Measurements from ENCODE around the gene SPINK4.

The SPINK4 gene

DNA sequence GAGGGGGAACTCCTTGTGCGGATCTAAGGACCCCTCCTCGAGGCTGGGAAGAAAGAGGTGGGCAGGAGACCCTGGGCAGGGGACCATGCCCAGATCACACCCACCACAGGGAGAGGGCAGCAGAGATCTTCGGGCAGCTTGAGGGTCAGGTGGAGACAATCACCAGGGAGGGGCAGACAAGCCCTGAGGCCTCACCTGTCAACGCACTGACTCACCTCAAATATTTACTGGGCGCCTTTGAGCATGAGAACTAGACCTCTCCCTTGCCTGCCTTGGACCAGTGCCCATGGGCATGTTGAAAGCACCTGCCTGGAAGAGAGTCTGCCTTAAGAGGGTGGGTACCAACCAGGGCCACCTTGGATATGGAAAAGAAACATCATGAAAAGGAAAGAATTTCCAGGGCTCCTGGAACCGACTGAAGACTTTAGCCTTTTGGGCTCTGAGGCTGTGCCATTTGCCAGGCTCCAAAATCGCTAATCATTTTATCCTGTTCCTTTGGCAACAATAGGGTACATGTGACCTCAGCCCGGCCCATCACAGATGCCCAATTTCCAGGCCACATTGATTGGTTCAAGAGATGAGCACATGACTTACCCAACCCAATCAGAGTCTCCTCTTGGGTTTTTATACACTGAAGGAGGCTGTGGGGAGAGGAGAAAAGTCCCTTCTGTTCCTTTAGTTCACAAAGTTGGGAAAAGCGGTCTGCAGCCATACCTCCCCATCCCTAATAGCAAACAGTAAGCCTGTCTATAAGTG lies 10.4 kb upstream of the SPINK4 start:
- no peak for DNase-seq

- DNase-seq: no peak
Measured at GRCh38 chr9:33230756-33231622, 9.0 kb upstream of the SPINK4 start.

- DNase-seq: no peak
Measured at GRCh38 chr9:33231623-33231942, 8.4 kb upstream of the SPINK4 start.

DNA sequence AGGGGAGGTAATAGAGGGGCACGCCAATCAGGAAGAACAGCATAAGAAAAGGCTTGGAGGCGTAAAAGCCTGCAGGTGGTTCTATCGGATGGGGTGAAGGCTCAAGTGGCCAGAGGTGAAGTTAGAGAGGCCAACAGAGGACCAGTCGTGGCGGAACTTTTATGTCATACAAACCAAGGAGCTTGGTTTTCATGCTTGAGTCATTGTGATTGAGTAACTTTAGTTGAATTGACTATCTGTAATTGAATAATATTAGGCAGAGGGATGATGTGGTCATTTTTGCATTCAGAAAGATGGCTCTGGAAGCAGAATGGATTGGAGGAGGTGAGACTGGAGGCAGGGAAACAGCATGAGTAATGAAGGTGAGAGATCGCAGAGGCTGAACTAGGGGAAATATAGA lies 7.2 kb upstream of the SPINK4 start:
- no peak for DNase-seq

DNA sequence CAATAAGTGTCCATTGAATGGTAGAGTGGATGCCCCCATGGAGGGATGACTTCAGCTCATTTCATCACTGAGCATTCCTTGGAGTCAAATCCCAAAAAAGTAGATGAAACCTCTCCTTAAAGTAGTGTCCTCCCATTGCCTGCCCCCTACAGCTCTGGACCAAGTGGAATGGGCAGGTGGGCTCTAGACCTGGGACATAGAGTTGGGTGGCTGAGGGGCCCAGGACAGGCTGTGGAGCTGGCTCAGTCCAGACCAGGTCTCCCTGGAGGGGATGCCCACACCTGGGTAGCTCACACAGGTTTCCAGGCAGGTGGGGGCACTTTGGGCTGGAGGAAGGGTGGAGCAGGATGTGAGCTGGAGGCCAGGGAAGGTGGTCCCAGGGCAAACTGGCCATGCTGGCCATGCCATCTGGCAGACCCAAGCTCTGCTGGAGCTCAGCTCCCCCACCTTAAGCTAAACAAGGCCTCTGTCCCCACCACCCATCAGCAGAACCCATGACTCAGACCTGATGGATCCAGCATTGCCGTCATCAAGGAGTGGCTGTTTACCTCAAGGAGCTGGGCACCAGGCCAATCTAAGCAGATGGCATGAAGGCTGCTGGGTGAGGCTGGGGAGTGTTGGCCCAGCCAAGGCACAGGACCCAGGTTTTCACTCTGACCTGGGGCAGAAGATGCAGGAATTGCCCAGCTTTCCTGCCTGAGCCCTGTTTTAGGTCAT lies 6.2 kb upstream of the SPINK4 start:
- no peak for DNase-seq

DNA sequence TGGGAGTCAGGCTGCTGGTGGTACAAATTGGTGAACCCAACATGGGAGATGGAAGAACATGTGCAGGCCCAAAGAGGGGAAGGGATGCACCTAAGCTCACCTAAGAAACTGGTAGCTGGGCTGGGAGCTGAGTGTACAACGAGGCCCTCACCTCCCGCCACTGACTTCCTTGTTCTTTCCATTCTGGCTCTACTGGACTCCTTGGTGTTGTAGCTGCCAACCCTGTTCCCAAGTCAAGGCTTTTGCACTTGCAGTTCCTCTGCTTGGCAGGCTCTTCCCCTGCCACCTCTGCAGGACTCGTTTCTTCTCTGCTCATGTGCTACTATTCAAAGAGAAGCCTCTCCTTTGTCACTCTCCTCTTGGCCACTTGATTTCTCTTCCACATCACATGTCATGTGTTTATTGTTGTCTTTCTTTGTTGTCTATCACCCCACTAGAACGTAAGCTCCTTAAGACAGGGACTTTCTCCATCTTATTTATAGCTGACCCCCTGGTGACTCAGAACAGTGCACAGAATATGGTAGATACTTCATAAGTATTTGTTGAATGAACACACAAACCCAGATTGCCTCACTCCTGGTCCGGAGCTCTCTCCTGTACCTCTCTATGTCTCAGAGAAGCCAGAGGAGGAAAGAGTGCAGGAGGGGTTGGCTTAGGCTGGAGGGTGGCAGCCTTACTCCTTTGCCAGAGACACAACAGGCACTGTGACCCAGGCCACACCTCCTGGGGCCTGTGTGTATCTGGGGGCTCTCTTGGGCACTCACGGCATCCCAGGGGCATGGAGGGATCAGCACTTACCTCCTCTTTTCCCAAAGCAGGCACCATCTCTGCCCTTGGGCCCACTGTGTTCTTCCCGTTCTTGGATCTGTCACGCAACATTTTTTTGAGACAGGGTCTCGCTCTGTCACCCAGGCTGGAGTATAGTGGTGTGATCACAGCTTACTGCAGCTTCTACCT lies 5.2 kb upstream of the SPINK4 start:
- DNase-seq: no peak

DNA sequence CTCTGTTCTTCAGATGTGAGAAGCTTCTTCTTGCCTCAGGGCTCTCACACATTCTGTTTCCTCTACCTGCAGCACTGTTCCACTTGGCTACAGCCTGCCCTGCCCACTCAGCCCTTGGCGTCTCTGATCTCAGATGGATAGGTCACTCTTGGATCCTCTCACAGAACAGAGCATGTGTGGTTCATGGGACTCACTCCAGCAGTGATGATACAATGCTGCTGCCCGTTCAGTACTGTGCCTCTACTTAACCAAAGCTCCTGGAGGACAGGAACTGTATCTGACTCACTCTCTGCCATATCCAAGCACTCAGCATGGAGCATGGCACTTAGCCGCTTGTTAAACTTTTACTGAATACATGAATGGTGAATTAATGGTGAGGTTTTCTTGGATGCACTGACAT lies 3.4 kb upstream of the SPINK4 start:
- DNase-seq: no peak

DNA sequence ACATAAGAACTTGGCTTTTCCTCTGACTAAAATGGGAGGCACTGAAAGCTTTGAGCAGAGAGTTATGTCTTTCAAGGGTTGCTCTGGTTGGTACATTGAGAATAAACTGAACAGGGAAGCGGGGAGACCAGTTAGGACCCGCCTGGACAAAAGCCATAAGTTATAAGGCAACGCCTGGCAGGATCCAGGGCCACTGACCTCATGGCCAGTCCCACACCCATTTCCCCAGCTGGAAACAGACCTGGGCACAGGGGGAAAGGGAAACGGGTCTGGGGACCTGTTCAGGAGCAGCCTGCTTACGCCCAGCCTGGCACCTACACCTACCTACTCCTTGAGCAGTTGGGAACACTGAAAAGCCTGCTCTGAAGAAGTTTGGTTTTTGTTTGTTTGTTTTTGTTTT lies 1.3 kb downstream of the SPINK4 start:
- no peak for DNase-seq

DNA sequence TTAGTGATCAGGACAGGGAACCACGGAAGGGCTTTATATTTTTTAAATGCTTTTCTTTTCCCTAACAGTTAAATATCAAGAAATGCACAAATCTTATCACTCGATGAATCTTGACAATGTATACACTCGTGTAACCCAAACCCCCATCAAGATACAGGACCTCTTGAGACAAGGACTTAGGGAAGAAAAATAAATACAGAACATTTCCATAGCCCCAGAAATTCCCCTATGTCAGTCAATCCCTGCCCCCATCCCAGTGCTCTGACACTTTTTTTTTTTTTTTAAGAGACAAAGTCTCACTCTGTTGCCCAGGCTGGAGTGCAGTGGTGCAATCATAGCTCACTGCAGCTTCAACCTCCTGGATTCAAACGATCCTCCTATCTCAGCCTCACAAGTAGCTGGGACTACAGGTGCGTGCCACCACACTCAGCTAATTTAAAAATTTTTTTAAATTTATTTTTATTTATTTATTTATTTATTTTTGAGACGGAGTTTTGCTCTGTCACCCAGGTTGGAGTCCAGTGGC lies 2.7 kb downstream of the SPINK4 start:
- DNase-seq: no peak

DNA sequence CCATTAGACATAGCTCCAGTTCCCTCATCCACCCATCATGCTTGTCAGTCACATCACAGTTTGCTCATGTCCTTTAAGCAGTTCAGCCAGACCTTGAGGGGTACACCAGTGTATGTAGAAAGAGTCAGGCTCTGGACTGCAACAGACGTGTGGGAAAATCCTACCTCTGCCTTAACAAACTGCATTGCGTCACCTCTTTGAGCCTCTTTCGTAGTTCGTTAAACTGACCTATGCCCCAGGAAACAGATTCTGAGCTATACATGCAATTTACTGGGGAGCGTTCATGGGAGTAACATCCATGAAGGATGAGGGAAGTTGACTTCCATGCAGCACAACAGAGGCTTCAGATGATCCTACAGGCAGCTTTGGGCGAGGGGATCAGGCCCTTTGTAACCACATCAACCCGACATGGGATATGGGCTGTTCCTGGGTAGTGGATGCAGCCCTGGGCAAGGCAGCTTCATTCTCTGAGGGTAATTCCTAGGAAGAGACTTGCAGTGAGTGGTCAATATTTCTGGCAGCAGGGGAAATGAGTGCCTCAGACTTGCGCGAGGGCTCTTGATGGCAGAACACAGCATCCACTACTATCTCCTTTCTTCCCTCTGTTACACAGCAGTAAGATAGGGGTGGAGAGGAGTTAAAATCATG lies 4.3 kb downstream of the SPINK4 start:
- DNase-seq: no peak

DNA sequence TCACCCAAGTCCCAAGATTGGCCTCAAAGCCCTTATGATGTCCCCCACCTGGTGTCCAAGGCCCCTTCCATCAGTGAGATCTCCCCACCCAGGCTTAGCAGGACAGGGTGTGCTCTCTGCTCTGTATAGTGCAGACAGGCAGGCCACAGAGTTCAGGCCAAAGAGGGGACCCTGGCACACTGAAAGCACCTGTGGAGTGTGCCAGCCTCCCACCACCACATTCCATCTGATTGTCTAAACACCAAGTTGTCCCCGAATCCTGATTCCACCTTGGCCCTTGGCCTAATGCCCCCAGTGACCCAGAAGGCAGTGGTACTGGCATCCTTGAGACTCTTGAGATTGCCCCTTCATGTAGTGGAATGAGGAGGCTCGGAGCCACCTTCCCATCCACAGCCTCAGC lies 5.4 kb downstream of the SPINK4 start:
- DNase-seq: no peak

- no peak for DNase-seq
Measured at GRCh38 chr9:33246269-33246860, 6.4 kb downstream of the SPINK4 start.

DNA sequence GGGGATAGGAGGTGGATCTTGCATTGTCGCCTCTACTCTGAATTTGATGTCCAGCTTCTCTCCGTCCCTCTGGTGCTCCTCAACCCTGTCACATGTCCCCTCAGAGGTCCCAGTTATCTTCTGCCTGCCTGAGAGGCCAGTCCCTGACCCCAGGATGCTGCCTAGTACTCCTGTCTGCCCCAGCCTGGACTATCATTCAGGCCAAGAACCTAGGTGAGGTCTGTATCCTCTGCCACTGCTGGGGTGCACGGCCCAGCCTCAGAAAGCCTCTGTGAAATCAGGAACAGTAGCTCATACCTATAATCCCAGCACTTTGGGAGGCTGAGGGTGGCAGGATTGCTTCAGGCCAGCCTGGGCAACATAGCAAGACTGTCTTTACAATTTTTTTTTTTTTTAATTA lies 8.6 kb downstream of the SPINK4 start:
- DNase-seq: no peak

GRCh38 chr9:33249087-33249658 lies 9.2 kb downstream of the SPINK4 start:
- no peak for DNase-seq

DNA sequence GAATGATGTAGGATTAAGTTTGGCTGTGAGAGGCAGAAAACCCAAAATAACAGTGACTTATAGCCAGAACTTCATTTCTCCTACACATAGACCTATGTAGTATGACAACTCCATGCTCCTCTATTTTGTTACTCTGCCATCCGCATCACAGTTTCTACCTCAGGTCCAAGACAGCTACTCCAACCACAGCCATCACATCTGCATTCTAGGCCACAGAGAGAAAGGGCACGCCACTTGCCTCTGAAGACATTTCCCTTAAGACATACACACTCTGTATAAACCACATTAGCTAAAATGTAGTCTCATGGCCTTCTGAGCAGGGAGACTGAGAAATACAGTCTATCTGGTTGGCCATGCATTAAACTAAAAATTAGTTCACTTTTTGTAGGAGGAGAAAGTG lies 10.0 kb downstream of the SPINK4 start:
- no peak for DNase-seq

GRCh38 chr9:33250458-33250995 lies 10.6 kb downstream of the SPINK4 start:
- DNase-seq: no peak

DNA sequence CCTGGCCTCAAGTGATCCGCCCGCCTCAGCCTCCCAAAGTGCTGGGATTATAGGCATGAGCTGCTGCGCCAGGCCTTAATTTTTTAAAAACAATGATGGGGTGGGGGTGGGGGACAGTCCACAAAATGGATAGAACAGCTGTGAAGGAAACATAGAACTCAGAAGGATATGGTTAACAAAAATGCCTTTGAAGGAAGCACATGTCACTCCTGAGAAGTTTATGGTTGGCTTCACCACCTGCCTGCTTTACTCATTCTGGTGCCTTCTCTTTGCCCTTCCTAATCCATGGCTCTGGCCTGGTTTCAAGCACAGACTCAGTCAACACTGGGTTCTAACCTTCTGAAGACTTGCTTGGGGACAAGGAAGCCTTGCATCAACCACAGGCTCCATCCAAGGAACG lies 14.2 kb downstream of the SPINK4 start:
- DNase-seq: no peak

DNA sequence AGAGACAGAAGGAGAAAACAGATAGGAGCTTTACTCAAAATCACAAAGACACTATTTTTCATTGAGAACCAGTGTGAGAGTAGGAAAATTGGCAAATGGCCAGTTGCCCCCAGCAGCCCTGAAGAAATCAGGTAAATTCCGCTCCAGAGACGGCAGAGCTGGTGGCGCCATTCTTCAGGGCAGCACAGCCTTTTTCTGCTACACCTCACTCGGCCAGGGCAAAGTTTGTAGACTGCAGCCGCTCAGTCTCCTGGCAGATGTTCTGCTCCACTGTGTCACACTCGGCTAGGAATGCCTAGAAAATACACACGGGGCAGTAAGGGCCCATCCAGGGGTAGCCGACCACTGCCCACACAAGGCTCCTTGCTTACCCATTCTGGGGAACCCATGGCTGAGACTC lies 15.0 kb downstream of the SPINK4 start:
- DNase-seq: no peak

- no peak for DNase-seq
Measured at GRCh38 chr9:33255471-33255870, 15.5 kb downstream of the SPINK4 start.

DNA sequence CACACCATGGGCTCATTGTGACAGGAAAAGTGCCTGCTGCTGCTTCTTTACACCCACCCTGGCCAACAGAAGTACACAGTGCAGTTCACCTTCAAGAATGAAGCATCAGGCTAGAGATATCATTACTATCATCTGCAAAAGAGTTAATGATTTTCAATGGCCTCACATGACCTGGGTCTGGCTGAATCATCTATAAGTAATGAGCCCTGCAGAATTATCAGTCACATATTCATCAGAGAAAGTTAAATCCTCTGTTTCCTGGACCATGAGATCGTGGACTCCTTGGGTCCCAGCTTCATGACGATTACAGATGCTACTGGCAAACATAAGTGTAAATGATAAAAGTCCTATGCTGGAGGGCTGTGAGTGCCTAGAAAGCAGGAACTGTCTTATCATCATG lies 16.3 kb downstream of the SPINK4 start:
- DNase-seq: no peak

- no peak for DNase-seq
Measured at GRCh38 chr9:33257276-33257675, 17.3 kb downstream of the SPINK4 start.
